ENCODE measurements around the gene THBS3. TPM values are rescaled to one million over a fixed set of nuclear protein-coding genes. Genes with fewer than 3 reads are reported as not detected.

The THBS3 gene
- total and polyA plus RNA-seq, 2 experiments from 2014 or later, result 19.8 to 39.9 TPM

DNA sequence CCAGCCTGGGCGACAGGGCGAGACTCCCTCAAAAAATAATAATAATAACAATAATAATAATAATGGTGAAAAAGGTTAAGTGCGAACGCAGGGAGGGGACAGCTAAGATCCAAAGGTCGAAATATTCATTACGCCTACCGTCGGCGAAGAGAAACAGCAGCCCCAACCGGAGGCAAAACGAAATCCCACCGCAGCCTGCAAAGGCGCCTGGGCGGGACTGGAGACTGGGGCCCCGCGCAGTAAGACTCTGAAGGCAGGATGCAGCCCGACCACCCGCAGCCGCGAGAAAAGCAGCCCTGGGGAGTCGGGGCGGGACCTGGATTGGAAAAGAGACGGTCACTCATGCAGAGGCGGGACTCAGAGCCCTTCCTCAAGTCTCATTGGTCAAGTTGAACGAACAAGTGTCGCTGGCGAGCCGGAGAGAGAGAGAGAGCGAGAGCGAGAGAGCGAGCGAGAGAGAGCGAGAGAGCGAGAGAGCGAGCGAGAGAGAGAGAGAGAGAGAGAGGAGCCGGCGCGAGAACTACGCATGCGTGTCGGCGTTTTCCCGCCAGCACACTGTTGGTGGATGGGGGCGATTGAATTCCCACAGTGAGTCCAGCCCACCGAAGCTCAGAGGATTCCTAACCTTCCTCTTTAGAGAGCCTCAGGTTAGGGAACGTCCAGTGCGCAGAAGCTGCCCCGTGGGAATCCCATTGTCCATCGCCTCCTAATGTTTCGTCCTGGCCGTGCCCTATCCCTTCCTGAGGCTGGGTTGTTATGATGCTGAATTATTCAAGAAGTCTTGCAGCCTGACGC, 36.9 kb upstream of the THBS3 start:
- H4K20me1 ChIP-seq (ENCODE audit: insufficient read depth, poor library complexity, severe bottlenecking), result no peaks in the 10 kb centered on the region
- DNase-seq (ENCODE audit: low spot score), result peak; percentile 98
- peaks cover 11% of the 10 kb centered on the region for H3K79me2 ChIP-seq
- peak overlapping the region; percentile 80 for H2AFZ ChIP-seq
- H3K9me2 ChIP-seq (replicated peaks; ENCODE audit: insufficient read depth), result no peaks in the 10 kb centered on the region
- H3K4me1 ChIP-seq (ENCODE audit: insufficient read depth), result peaks cover 15% of the 10 kb centered on the region
- 1% methylated on average over 51 of the region's 53 CpGs for WGBS (ENCODE audit: low lambda C conversion rate, missing lambda C conversion rate)
- no peaks in the 10 kb centered on the region for H3K27me3 ChIP-seq
- peak overlapping the region; percentile 84 for H3K4me2 ChIP-seq
- no peaks in the 10 kb centered on the region for H3K36me3 ChIP-seq (replicated peaks; ENCODE audit: insufficient read depth, low read depth)
- TF ChIP-seq EZH2 (IDR thresholded peaks at IDR 0.05; ENCODE audit: borderline replicate concordance), result no peak
- TF ChIP-seq CTCF (IDR thresholded peaks at IDR 0.05; ENCODE audit: poor library complexity), result peak; percentile 63
- H3K9me3 ChIP-seq (ENCODE audit: low read depth), result no peaks in the 10 kb centered on the region
- H3K27ac ChIP-seq, result peak overlapping the region; percentile 75
- peak overlapping the region; percentile 26 for H3K4me3 ChIP-seq

- no peak overlapping the region for H2AFZ ChIP-seq
These were observed 35.2 kb upstream of the THBS3 start for GRCh38 chr1:155242805-155243358.

DNA sequence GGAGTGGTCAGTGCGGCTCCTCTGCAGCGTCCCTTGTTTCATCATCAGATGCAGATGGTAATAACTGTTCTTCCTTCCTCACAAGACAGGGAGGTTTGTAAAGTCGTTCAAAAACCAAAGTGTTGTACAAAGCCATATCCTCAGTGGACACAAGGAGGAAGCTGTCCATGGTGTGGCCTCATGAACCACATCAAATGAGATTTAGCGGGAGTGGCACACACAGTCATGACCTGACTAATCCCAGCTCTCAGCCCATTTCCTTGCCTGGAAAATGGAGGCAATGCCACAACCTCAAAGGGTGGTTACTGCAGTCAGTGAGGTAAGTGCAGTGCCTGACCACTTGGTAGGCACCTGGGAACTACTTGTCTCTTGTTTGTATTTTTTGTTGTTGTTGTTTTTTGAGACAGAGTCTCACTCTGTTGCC, 34.2 kb upstream of the THBS3 start:
- H3K27me3 ChIP-seq, result no peaks in the 10 kb centered on the region

More at GRCh38 chr1:155242805-155243358, 35.2 kb upstream of the THBS3 start:
- H3K79me2 ChIP-seq, result peaks cover 11% of the 10 kb centered on the region
- no peaks in the 10 kb centered on the region for H4K20me1 ChIP-seq (ENCODE audit: insufficient read depth, poor library complexity, severe bottlenecking)
- no peaks in the 10 kb centered on the region for H3K36me3 ChIP-seq (replicated peaks; ENCODE audit: insufficient read depth, low read depth)
- 38% methylated on average over 3 of the region's 3 CpGs for WGBS (ENCODE audit: low lambda C conversion rate, missing lambda C conversion rate)
- H3K9me3 ChIP-seq (ENCODE audit: low read depth), result no peaks in the 10 kb centered on the region
- peak overlapping the region; percentile 84 for H3K4me2 ChIP-seq
- H3K9me2 ChIP-seq (replicated peaks; ENCODE audit: insufficient read depth), result no peaks in the 10 kb centered on the region
- no peak overlapping the region for H3K4me3 ChIP-seq
- no peaks in the 10 kb centered on the region for H3K27me3 ChIP-seq
- peak overlapping the region; percentile 75 for H3K27ac ChIP-seq
- TF ChIP-seq EZH2 (IDR thresholded peaks at IDR 0.05; ENCODE audit: borderline replicate concordance) (no peak), CTCF (IDR thresholded peaks at IDR 0.05; ENCODE audit: poor library complexity) (no peak), EZH2phosphoT487 (IDR thresholded peaks at IDR 0.05; ENCODE audit: low read depth, severe bottlenecking, unreplicated experiment) (no peak)
- H3K4me1 ChIP-seq (ENCODE audit: insufficient read depth), result peaks cover 15% of the 10 kb centered on the region
- DNase-seq (ENCODE audit: low spot score), result no peak

More for the DNA sequence above, 34.2 kb upstream of the THBS3 start:
- Histone ChIP-seq H3K79me2 (peaks cover 11% of the 10 kb centered on the region), H3K36me3 (replicated peaks; ENCODE audit: insufficient read depth, low read depth) (no peaks in the 10 kb centered on the region), H3K9me2 (replicated peaks; ENCODE audit: insufficient read depth) (no peaks in the 10 kb centered on the region), H3K9me3 (ENCODE audit: low read depth) (no peaks in the 10 kb centered on the region), H2AFZ (no peak overlapping the region), H3K4me1 (ENCODE audit: insufficient read depth) (peaks cover 15% of the 10 kb centered on the region), H4K20me1 (ENCODE audit: insufficient read depth, poor library complexity, severe bottlenecking) (no peaks in the 10 kb centered on the region), H3K4me3 (no peak overlapping the region), H3K27ac (no peak overlapping the region), H3K4me2 (no peak overlapping the region)
- DNase-seq (ENCODE audit: low spot score), result no peak
- TF ChIP-seq EZH2phosphoT487 (IDR thresholded peaks at IDR 0.05; ENCODE audit: low read depth, severe bottlenecking, unreplicated experiment) (no peak), EZH2 (IDR thresholded peaks at IDR 0.05; ENCODE audit: borderline replicate concordance) (no peak), CTCF (IDR thresholded peaks at IDR 0.05; ENCODE audit: poor library complexity) (no peak)
- WGBS (ENCODE audit: low lambda C conversion rate, missing lambda C conversion rate), result 89% methylated on average over 4 of the region's 4 CpGs
